ENCODE results near the gene OCA2. TPM values are rescaled to one million over a fixed set of nuclear protein-coding genes. Genes with fewer than 3 reads are reported as not detected.
"Not testable (repeated sequence)": the region's sequence is repeated elsewhere in the genome, so short reads cannot be mapped to it uniquely, and the experiment has no call there.

The OCA2 gene
- total and polyA plus RNA-seq, 10 donors = 0.39 to 3.0 (median 1.0) TPM

- no peaks in the 10 kb centered on the region for H3K27me3 ChIP-seq (replicated peaks in 1 of 7)
- 78 to 94% (median 89%) methylated on average over 33 to 48 of the region's 48 CpGs for WGBS, 5 donors
- no peak for DNase-seq
- peaks cover 0 to 68% (median 37%) of the 10 kb centered on the region in 8 donors for H3K9me3 ChIP-seq
- no peak overlapping the region for H3K4me3 ChIP-seq
- TF ChIP-seq CTCF (IDR thresholded peaks at IDR 0.05 in 8 of 11, conservative IDR thresholded peaks at IDR 0.05 in 3 of 11) (no peak), POLR2A (IDR thresholded peaks at IDR 0.05) (no peak), POLR2AphosphoS5 (IDR thresholded peaks at IDR 0.05) (no peak)
- intact Hi-C loops (cut with DNase I; ENCODE audit: low total_unique reads) = no loop called here
- H3K27ac ChIP-seq = no peak overlapping the region
- no peaks in the 10 kb centered on the region for H3K4me1 ChIP-seq
- no peaks in the 10 kb centered on the region for H3K36me3 ChIP-seq
Observed at GRCh38 chr15:27770086-27770607, 329.0 kb downstream of the OCA2 start.

- H3K9me3 ChIP-seq = peaks cover 0 to 63% (median 37%) of the 10 kb centered on the region in 8 donors
- no peak overlapping the region for H3K4me3 ChIP-seq
- no peaks in the 10 kb centered on the region for H3K36me3 ChIP-seq
- 87 to 94% (median 93%) methylated on average over 11 to 13 of the region's 13 CpGs for WGBS, 5 donors
- no peak overlapping the region for H3K27ac ChIP-seq
- no peak for TF ChIP-seq POLR2A (IDR thresholded peaks at IDR 0.05)
- no peak for TF ChIP-seq CTCF (IDR thresholded peaks at IDR 0.05 in 8 of 11, conservative IDR thresholded peaks at IDR 0.05 in 3 of 11)
- TF ChIP-seq POLR2AphosphoS5 (IDR thresholded peaks at IDR 0.05) = no peak
- DNase-seq = no peak
- no peaks in the 10 kb centered on the region for H3K4me1 ChIP-seq
- no peaks in the 10 kb centered on the region for H3K27me3 ChIP-seq (replicated peaks in 1 of 7)
- intact Hi-C loops (cut with DNase I; ENCODE audit: low total_unique reads) = no loop called here
Observed at GRCh38 chr15:27769652-27770051, 329.5 kb downstream of the OCA2 start.

- intact Hi-C loops (cut with DNase I; ENCODE audit: low total_unique reads) = no loop called here
- H3K4me1 ChIP-seq = no peaks in the 10 kb centered on the region
- no peaks in the 10 kb centered on the region for H3K36me3 ChIP-seq
- 62 to 79% (median 71%) methylated on average over 22 to 24 of the region's 24 CpGs for WGBS, 5 donors
- no peak overlapping the region for H3K4me3 ChIP-seq
- TF ChIP-seq POLR2AphosphoS5 (IDR thresholded peaks at IDR 0.05) = no peak
- TF ChIP-seq CTCF (IDR thresholded peaks at IDR 0.05 in 8 of 11, conservative IDR thresholded peaks at IDR 0.05 in 3 of 11) = no peak
- no peak for TF ChIP-seq POLR2A (IDR thresholded peaks at IDR 0.05)
- DNase-seq = no peak
- no peak overlapping the region for H3K27ac ChIP-seq
- peaks cover 0 to 57% (median 37%) of the 10 kb centered on the region in 8 donors for H3K9me3 ChIP-seq
- H3K27me3 ChIP-seq (replicated peaks in 1 of 7) = no peaks in the 10 kb centered on the region
Observed at GRCh38 chr15:27768732-27769475, 330.2 kb downstream of the OCA2 start.

GRCh38 chr15:27767918-27768640 is 331.0 kb downstream of the OCA2 start:
- DNase-seq = no peak
- H3K27me3 ChIP-seq (replicated peaks in 1 of 7) = no peaks in the 10 kb centered on the region
- 85 to 90% (median 88%) methylated on average over 14 of the region's 14 CpGs for WGBS, 5 donors
- H3K27ac ChIP-seq = no peak overlapping the region
- intact Hi-C loops (cut with DNase I; ENCODE audit: low total_unique reads) = no loop called here
- H3K9me3 ChIP-seq = peaks cover 0 to 57% (median 37%) of the 10 kb centered on the region in 8 donors
- no peak for TF ChIP-seq POLR2AphosphoS5 (IDR thresholded peaks at IDR 0.05)
- TF ChIP-seq POLR2A (IDR thresholded peaks at IDR 0.05) = no peak
- no peak for TF ChIP-seq CTCF (IDR thresholded peaks at IDR 0.05 in 8 of 11, conservative IDR thresholded peaks at IDR 0.05 in 3 of 11)
- H3K4me1 ChIP-seq = no peaks in the 10 kb centered on the region
- H3K4me3 ChIP-seq = no peak overlapping the region
- H3K36me3 ChIP-seq = no peaks in the 10 kb centered on the region

GRCh38 chr15:27767430-27767829 is 331.7 kb downstream of the OCA2 start:
- not testable (repeated sequence) for H3K27me3 ChIP-seq (replicated peaks in 1 of 7)
- peaks cover 0 to 61% (median 37%) of the 10 kb centered on the region in 8 donors for H3K9me3 ChIP-seq

More at GRCh38 chr15:27767430-27767829, 331.7 kb downstream of the OCA2 start:
- H3K4me1 ChIP-seq; intact Hi-C loops (cut with DNase I; ENCODE audit: low total_unique reads); H3K27ac ChIP-seq; H3K36me3 ChIP-seq; H3K4me3 ChIP-seq; DNase-seq: not testable (repeated sequence)
